Measurements from ENCODE around the gene LRRTM4.

DNA sequence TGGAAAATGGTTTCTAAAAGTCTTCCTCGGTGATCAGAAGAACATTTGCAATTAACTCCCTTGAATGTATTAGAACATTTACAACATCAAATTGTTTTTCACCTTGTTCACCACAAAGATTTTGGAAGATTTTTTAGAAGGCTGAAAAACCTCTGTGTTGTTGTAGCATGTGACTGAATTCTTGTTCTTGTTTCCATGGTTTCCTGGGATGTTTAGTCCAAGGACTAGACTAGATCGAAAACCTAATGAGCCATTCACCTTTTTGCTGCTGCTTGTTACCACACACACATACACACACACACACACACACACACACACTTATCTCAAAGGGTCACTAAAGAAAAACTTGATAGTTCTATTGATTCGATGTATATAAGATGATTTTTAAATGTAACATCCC, 380.0 kb downstream of the LRRTM4 start:
- TF ChIP-seq, protein P1, sequence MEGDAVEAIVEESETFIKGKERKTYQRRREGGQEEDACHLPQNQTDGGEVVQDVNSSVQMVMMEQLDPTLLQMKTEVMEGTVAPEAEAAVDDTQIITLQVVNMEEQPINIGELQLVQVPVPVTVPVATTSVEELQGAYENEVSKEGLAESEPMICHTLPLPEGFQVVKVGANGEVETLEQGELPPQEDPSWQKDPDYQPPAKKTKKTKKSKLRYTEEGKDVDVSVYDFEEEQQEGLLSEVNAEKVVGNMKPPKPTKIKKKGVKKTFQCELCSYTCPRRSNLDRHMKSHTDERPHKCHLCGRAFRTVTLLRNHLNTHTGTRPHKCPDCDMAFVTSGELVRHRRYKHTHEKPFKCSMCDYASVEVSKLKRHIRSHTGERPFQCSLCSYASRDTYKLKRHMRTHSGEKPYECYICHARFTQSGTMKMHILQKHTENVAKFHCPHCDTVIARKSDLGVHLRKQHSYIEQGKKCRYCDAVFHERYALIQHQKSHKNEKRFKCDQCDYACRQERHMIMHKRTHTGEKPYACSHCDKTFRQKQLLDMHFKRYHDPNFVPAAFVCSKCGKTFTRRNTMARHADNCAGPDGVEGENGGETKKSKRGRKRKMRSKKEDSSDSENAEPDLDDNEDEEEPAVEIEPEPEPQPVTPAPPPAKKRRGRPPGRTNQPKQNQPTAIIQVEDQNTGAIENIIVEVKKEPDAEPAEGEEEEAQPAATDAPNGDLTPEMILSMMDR (conservative IDR thresholded peaks at IDR 0.05 in 1 of 2, IDR thresholded peaks at IDR 0.05 in 1 of 2; ENCODE audit: low read depth in 1 of 2, low read length in 2 of 2) = no peak
- no peak for TF ChIP-seq EZH2 (IDR thresholded peaks at IDR 0.05; ENCODE audit: low read length, missing control alignments)
